ENCODE data around the gene TP53I11. TPM values are rescaled to one million over a fixed set of nuclear protein-coding genes. Genes with fewer than 3 reads are reported as not detected.

TP53I11 gene
- total and polyA plus RNA-seq, 9 of the 15 experiments (the other 6 are each of a cell fraction or from before 2014, with no cell fraction given) = 0.14 to 2.5 (median 1.2) TPM; not detected in 2

DNA sequence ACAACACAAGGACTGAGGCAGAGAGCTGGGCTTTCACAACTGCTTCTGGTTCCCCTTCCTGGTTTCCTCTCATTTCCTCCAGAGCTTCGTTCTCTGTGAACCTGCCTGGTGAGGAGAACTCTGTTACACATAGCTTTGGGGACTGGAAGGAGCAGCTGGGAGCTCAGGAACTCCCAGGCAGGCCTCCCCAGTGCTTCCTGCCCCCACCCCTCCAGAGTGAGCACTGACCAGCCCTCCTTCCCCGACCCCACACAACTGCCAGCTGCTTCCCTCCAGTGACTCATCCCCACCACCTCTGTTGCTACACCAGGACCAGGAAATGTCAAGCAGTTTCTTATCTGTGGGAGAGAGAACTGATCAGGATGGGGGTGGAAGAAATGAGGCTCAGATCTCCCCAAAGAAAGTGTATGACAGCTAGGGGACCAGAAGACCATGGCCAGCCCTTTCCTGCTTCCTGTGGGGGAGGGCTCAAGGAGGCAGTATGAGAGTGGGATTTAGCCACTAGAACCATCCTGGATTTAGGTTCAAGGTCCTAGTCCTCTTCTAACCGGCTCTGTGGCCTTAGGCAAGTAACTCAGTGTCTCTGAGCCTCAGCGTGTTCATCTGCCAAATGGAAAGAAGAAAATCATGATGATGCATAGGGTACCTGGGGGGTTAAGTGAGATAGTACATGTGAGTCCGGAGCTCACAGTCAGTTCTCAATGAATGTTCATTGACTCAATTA is 4.5 kb upstream of the TP53I11 start (continued):
- TF ChIP-seq, protein P1, sequence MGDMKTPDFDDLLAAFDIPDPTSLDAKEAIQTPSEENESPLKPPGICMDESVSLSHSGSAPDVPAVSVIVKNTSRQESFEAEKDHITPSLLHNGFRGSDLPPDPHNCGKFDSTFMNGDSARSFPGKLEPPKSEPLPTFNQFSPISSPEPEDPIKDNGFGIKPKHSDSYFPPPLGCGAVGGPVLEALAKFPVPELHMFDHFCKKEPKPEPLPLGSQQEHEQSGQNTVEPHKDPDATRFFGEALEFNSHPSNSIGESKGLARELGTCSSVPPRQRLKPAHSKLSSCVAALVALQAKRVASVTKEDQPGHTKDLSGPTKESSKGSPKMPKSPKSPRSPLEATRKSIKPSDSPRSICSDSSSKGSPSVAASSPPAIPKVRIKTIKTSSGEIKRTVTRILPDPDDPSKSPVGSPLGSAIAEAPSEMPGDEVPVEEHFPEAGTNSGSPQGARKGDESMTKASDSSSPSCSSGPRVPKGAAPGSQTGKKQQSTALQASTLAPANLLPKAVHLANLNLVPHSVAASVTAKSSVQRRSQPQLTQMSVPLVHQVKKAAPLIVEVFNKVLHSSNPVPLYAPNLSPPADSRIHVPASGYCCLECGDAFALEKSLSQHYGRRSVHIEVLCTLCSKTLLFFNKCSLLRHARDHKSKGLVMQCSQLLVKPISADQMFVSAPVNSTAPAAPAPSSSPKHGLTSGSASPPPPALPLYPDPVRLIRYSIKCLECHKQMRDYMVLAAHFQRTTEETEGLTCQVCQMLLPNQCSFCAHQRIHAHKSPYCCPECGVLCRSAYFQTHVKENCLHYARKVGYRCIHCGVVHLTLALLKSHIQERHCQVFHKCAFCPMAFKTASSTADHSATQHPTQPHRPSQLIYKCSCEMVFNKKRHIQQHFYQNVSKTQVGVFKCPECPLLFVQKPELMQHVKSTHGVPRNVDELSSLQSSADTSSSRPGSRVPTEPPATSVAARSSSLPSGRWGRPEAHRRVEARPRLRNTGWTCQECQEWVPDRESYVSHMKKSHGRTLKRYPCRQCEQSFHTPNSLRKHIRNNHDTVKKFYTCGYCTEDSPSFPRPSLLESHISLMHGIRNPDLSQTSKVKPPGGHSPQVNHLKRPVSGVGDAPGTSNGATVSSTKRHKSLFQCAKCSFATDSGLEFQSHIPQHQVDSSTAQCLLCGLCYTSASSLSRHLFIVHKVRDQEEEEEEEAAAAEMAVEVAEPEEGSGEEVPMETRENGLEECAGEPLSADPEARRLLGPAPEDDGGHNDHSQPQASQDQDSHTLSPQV (IDR thresholded peaks at IDR 0.05) = no peak
- TF ChIP-seq ZNF274 (IDR thresholded peaks at IDR 0.05; ENCODE audit: borderline replicate concordance, low read depth, low read length) (no peak), SNIP1 (IDR thresholded peaks at IDR 0.05; ENCODE audit: low read depth) (no peak), ZNF668 (CRISPR knock-in tag; IDR thresholded peaks at IDR 0.05) (no peak), L3MBTL2 (IDR thresholded peaks at IDR 0.05) (no peak), SMAD1 (IDR thresholded peaks at IDR 0.05; ENCODE audit: low read depth, low read length, partially characterized antibody) (no peak), ILF3 (IDR thresholded peaks at IDR 0.05; ENCODE audit: borderline replicate concordance) (no peak), RFX7 (CRISPR knock-in tag; IDR thresholded peaks at IDR 0.05) (no peak), BACH1 (tag; IDR thresholded peaks at IDR 0.05) (no peak), ZFP1 (CRISPR knock-in tag; IDR thresholded peaks at IDR 0.05) (no peak), SMAD4 (CRISPR knock-in tag; conservative IDR thresholded peaks at IDR 0.05) (no peak)
- TF ChIP-seq, protein P2, sequence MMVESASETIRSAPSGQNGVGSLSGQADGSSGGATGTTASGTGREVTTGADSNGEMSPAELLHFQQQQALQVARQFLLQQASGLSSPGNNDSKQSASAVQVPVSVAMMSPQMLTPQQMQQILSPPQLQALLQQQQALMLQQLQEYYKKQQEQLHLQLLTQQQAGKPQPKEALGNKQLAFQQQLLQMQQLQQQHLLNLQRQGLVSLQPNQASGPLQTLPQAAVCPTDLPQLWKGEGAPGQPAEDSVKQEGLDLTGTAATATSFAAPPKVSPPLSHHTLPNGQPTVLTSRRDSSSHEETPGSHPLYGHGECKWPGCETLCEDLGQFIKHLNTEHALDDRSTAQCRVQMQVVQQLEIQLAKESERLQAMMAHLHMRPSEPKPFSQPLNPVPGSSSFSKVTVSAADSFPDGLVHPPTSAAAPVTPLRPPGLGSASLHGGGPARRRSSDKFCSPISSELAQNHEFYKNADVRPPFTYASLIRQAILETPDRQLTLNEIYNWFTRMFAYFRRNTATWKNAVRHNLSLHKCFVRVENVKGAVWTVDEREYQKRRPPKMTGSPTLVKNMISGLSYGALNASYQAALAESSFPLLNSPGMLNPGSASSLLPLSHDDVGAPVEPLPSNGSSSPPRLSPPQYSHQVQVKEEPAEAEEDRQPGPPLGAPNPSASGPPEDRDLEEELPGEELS (CRISPR knock-in tag; IDR thresholded peaks at IDR 0.05; ENCODE audit: borderline replicate concordance) = no peak
- TF ChIP-seq, protein P3, sequence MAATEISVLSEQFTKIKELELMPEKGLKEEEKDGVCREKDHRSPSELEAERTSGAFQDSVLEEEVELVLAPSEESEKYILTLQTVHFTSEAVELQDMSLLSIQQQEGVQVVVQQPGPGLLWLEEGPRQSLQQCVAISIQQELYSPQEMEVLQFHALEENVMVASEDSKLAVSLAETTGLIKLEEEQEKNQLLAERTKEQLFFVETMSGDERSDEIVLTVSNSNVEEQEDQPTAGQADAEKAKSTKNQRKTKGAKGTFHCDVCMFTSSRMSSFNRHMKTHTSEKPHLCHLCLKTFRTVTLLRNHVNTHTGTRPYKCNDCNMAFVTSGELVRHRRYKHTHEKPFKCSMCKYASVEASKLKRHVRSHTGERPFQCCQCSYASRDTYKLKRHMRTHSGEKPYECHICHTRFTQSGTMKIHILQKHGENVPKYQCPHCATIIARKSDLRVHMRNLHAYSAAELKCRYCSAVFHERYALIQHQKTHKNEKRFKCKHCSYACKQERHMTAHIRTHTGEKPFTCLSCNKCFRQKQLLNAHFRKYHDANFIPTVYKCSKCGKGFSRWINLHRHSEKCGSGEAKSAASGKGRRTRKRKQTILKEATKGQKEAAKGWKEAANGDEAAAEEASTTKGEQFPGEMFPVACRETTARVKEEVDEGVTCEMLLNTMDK (IDR thresholded peaks at IDR 0.05; ENCODE audit: borderline replicate concordance, insufficient read depth, low read depth, low read length, poor library complexity, severe bottlenecking) = no peak
- TF ChIP-seq, protein P4, sequence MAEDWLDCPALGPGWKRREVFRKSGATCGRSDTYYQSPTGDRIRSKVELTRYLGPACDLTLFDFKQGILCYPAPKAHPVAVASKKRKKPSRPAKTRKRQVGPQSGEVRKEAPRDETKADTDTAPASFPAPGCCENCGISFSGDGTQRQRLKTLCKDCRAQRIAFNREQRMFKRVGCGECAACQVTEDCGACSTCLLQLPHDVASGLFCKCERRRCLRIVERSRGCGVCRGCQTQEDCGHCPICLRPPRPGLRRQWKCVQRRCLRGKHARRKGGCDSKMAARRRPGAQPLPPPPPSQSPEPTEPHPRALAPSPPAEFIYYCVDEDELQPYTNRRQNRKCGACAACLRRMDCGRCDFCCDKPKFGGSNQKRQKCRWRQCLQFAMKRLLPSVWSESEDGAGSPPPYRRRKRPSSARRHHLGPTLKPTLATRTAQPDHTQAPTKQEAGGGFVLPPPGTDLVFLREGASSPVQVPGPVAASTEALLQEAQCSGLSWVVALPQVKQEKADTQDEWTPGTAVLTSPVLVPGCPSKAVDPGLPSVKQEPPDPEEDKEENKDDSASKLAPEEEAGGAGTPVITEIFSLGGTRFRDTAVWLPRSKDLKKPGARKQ (CRISPR knock-in tag; IDR thresholded peaks at IDR 0.05) = no peak

Measured in K562 (cell line).